Kidney capillary endothelial cell (primary cell): Measurements from ENCODE around the gene PRSS50.

Source experiments
- DNase-seq: peaks from one replicate; pipeline ENCODE4 v3.0.0-alpha.2; 2018; ENCODE audit warnings: low spot score

Gene PRSS50

DNA sequence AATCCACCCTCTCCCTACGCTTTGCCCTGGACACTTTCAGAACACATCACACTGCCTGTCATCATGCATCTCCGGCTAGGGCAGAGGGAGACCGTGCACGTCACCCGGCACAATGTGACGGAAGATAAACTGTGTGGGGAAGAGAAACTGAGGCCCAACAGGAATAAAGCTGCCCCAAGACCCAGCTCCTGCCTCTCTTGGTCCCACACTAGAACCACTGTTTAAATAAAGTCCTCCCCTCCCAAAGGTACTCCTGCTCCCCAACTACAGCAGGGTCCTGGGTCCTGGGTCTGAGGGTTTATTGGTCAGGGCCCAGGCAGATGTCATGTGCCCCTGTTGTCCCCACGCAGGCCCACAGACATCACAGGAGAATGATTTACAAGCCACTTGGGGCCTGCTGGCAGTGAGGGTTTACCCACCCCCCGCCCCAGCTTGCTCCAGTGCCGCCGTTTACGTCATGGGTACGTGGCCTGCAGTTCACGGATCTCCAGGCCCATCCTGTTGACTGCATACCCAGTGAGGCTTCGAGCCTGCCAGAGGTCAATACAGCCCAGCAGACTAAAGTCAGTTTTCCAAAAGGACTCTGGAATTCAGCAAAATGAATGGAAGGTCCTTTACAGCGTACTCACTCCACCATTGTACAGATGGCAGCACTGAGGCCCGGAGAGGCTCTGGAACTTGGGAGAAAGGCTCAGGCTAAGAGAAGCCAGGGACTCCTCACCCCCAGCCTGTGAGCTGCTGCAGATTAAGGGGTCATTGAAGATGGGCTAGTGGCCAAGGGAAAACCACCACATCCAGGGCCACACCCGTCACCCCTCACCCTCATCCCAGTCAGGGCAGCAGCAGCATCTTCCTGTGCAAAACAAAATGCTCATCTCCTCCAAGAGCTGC is 47.4 kb downstream of the PRSS50 start:
- no peak for DNase-seq

DNA sequence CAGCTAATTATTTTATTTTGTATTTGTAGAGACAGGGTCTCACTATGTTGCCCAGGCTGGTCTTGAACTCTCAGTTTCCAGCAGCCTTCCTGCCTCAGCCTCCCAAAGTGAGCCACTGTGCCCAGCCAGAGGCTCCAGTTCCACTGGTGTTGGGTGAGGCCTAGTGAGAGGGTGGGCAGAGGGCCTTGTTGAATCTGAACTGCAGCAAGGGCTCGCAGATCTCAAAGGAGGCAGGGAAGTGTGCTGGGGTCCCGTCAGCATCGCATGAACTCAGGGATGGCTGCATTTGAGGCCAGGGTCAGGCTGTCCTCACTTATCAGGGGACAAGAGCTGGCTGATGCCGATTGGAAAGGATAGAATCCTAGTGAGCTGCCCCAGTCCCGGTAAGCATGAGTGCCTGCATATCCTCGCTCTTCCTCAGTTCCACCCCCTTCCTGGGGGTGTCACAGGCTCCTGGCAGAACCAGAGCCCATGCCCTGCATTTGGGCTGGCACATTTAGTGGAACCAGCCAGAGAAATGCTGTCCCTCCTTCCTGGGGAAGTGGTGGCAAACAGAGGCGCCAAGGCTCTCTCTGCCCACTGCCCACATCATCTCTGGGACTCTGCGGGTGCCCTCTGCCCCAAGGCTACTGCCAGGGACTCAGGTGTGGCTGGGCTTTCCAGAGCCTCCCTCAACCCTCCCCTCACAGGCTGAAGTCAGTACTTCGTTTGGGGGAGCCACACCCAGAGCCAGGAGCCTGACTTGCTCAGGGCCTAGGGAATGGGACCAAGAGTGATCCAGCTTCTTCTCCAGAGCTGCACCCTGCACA is 48.3 kb downstream of the PRSS50 start:
- no peak for DNase-seq

DNA sequence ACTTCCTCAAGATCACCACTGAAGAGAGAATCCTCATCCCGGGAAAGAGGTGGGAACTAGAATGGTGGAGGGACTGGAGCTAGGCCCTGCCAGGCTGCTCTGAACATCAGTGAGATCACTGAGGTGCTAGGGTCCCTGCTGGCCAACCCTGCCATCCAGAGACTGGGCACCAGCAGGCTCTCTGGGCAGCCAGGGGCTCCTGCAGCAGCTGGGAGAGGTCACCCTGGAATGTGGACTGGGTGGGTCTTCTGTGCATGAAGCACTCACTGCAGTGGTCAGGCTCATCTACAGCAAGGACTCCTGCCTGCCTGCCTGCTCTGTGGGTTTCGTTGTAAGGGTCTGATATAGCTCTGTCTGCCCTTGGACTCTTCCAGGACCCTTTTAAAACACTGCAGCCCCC is 49.1 kb downstream of the PRSS50 start:
- DNase-seq = no peak

DNA sequence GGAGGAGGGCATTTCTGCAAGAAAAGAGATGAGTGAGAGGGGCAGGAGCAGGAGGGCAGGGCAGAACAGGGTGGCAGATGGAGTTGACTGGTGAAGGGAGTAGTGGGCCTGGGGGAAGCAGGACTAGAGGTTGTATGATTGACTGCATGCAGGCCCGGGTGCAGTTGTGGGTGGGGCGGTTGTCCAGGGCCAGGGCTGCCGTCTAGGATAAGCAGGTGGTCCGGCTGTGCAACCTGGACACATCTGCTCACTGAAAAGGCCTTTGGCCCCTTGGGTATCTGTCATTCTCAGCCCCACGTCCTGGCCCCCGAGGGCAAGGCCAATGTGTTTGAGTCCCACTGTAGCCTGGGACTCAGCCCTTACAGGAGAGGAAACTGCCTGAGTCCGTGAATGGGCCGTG is 49.6 kb downstream of the PRSS50 start:
- no peak for DNase-seq

DNA sequence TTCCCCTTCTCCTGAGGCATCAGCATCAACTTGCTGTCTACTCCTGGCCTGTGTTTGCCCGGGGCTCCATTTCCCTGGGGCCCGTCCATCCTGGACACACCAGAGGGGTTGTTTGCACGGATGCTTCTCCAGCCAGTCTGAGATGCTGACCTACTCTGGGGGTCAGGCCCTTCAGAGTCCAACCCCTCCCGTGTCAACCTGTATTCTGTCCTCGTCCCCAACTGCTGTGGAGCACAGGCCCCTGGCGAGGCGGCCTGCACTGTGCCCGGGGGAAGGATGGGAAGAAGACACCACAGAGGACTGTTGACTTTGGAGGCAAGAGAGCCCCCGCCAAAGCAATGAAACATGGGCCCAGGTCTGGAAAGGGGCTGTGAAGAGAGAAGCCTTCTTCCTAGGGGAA is 50.0 kb downstream of the PRSS50 start:
- DNase-seq = no peak

DNA sequence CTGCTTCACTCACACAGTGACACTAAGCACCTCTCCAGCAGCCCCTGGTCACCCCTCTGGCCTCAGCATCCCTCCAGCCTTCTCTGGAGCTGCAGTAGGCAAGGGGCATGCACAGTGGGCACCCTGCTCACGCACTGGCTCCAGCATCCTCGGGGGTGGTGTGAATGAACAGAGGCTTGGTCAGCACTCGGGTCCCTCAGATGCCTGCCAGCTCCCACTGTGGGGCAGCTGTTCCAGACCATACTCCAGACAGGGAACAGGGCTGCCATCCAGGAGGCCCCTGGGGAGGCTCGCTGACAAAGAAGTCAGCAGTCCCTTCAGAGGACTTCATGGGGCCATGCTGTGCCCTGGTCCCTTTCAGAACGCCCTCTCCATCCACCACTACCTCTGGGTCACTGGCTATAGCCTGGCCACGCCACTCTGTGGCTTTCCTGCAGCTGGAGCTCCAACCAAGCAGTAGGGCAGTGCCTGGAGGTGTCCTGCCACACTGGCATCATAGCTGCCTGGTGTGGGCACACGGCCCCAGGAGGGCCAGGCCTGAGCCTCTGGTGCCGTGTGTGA is 50.5 kb downstream of the PRSS50 start:
- no peak for DNase-seq

DNA sequence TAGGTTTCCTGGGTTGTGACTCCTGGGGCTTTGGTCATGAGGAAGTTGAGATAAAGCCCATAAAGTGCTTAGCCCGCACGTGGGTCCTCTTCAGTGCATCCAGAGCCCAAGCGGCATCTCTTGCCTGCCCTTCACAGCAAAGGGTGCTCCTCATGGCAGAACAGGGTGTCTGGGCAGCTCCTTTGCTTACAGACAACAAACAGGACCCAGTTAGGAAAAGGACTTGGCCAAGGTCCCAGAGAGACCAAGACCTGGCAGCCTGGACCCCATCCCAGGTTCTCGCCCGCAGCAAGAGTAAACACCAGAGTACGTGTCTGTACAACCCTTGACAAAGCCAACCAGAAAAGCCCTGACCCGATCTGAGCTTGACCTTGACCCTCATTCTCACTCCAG is 51.2 kb downstream of the PRSS50 start:
- no peak for DNase-seq

DNA sequence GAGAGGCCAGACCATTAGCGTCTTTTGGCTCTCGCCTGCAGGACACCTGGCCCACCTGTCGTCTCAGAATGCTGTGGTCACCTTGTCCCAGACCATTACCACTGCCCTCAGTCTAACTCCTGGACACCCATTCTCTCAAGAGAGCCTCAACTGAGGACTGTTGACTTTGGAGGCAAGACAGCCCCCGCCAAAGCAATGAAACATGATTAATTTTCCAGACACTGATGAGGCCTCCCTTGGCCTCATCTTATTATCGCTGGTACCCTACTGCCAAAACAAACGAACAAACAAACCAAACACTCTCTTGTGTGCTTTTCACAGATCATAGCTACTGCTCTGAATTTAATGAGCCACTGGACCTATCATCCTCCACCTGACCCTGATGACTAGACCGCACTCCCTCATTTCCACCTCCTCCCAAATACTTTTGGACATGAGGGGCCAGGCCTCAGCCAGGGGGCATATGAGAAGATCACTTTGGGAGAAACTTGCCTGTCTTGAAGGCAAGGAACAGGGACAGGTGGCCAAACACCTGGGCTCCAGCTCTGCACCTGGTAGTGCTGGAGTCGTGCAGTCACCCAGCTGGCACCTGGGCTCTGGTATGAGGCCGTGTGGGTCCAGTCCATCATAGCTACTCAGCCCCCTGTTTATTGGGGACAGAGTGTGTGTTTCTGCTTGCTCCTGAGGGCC is 51.8 kb downstream of the PRSS50 start:
- DNase-seq = no peak

DNA sequence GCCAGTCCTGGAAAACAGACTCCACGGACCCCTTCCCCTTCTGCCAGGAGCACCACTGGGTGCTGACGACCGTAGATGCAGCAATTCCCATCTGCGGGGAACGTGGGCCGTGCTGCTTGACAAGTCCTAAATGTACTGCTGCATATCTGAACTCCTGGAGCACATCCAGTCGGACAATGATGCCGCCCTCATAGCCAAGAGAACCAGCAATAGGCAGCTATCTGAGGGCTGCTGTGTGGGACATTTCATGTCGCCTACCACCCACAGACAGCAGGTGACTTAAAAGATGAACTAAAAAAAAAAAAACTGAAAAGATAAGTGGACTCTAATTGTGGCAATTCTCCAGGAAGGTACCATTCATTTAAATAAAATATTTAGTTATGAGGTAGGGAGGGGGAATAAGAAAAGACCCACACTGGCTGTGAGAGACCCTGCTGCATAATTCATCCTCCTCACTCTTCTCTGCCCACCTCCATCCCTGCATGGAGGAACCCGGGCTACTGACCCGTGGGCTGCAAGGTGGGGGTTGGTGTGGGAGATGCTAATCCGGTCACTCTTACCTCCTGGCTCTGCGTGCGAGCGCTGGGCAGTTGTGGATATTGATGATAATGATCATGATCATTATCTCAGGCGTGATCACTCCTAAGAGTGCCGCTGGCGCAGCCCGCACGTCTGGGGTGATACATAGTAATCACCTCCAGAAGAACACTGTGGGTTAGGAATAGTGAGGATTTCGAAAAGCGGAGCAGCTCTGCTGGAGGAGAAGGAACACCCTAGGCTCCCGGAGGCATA is 52.5 kb downstream of the PRSS50 start:
- no peak for DNase-seq

DNA sequence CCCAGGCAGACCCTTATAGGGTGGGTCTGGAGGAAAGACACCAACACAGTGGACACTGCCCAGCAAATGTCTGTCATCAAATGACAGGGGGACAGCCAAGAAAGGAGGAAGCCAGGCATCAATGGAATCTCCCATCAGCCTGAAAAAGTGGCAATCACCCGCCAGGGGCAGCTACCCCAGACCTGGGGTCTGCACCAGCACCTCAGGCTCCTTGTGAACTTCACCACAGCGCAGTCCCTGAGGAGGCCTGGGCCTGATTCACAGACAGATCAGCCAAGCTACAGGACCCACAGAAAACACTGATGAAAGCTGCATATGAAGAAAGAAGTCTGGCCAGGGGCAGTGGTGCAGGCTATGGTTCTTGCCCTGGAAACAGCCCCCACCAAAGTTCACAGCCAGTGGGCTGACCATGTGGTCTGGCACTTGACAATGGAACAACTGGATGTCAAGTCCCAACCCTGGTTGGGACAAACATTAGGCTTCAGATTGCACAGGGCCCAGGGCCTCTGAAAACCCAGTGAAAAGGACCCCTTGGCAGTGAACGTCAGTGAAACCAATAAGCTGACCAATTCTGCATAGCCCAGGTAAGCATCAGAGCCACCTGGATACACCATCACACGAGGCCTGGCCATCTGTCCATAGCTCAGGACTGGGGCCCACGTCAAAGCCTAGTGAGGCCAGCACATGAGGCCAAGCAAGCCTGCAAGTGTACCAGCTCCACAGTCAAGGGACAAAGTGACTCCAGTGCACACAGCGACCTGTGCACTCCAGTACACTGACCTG is 53.3 kb downstream of the PRSS50 start:
- DNase-seq = no peak

DNA sequence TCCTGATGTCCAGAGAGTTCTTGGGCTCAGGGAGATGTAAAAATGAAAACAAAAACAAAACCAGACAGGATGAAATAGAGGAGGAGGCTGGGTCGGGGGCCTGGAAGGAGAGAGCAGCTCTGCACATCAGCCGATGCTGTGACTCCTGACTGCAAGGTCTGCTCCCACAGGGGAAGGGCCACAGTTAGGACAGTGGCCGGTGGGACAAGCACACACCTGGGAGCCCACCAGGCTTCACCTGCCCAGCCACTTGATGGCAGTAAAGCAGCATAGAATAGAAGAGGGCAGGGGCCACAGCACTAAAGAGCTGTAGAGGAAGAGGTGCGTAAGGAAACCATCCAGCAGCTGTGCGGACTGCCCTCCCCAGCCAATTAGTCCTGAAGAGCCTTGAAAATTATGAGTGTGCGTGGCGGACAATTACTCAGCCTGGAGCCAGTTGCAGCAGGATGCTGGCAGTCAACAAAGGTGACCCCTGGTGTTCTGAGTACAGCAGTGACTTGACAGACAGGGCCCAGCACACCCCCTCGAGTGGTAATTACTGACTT is 54.0 kb downstream of the PRSS50 start:
- DNase-seq = peak; percentile 77

DNA sequence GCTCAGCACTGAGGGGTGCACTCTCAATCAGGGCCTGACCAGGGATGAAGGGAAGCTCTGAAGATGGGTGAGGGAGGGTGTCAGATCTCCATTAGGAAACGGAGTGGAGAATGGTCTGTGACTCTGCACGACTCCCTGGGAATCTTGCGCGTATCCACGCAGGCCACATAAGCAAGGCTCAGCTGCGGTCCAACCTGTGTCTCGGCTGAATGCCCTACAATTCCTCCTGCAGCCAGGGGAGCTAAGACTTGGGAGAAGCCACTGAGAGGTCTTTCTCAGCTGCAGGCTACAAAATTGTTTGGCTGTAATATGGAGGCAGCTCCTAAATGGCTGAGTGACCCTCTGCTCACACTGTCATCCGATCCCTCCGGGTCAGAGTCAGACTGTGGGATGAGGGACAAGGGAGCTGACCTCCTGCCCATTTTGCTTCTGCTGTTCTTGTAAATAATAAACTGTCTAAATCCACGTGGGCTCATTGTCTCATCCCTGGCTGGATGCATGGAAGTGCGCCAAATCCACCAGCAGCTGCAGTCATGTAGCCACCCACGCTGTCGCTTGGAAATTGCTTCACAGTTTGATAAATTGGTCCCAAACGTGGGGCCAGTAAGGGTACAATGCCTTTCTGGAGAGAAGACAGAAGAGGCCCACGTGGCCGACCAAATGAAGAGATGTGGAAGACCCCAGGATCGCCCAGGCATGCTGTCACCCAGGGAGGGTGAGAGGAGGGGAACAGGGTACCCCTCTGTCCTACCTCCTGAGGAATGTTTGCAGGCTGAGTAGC is 54.7 kb downstream of the PRSS50 start:
- no peak for DNase-seq
